ENCODE data around the gene STOX2. TPM values are rescaled to one million over a fixed set of nuclear protein-coding genes. Genes with fewer than 3 reads are reported as not detected.

STOX2 gene
- total and polyA plus RNA-seq, 2 of the 8 experiments (the other 6 are each of a cell fraction or from before 2014, with no cell fraction given) = 5.5 to 20.0 TPM

- no peak for TF ChIP-seq CHD1 (IDR thresholded peaks at IDR 0.05; ENCODE audit: low read depth, low read length)
- no peak for TF ChIP-seq ATF3 (IDR thresholded peaks at IDR 0.05; ENCODE audit: insufficient read depth, low read depth, low read length)
- no peak for TF ChIP-seq NANOG (IDR thresholded peaks at IDR 0.05; ENCODE audit: insufficient read depth, low read depth, low read length, poor library complexity, severe bottlenecking)
- TF ChIP-seq E2F6 (IDR thresholded peaks at IDR 0.05) = no peak
- no peak for TF ChIP-seq SP2 (IDR thresholded peaks at IDR 0.05; ENCODE audit: low read length)
- no peak for TF ChIP-seq SAP30 (IDR thresholded peaks at IDR 0.05; ENCODE audit: insufficient read depth, insufficient replicate concordance, low read length)
- no peak for TF ChIP-seq CHD7 (IDR thresholded peaks at IDR 0.05; ENCODE audit: insufficient replicate concordance, low read length)
- no peak for TF ChIP-seq CREB1 (IDR thresholded peaks at IDR 0.05)
- TF ChIP-seq RBBP5 (IDR thresholded peaks at IDR 0.05; ENCODE audit: borderline replicate concordance, low read depth, low read length) = no peak
Measured at GRCh38 chr4:183871581-183871980, 33.5 kb upstream of the STOX2 start (continued).
